HepG2 (cell line): ENCODE data around the gene MAEA.

Source experiments
- ATF1 ChIP-seq: IDR thresholded peaks from 2 replicates; pipeline ENCODE4 v1.6.1; 2016; ENCODE audit warnings: mild to moderate bottlenecking, control low read depth
- CTCF ChIP-seq: sonication (generic); formaldehyde crosslinking; IDR thresholded peaks from 2 replicates; pipeline ENCODE4 v1.5.0; 2020; ENCODE audit warnings: mild to moderate bottlenecking, missing genetic modification reagents, moderate library complexity

- TF ChIP-seq ATF1 (CRISPR knock-in tag) (no peak), CTCF (CRISPR knock-in tag) (no peak)
Measured at GRCh38 chr4:1253831-1254230, 35.9 kb upstream of the MAEA start.
